HEK293T (cell line): ENCODE results near the gene DENND2A.
"Not testable (repeated sequence)": the region's sequence is repeated elsewhere in the genome, so short reads cannot be mapped to it uniquely, and the experiment has no call there.

ENCODE experiments used
- CTCF ChIA-PET: fragments of 350-600 bp; formaldehyde crosslinking; extraction: SDS; loops from one replicate; lab custom pipeline; 2021; ENCODE audit warnings: antibody characterized with exemption, inconsistent platforms; lab: Yijun Ruan, JAX
- POLR2A ChIA-PET: fragments of 350-600 bp; formaldehyde crosslinking; extraction: SDS; loops from one replicate; lab custom pipeline; 2020; ENCODE audit warnings: antibody characterized with exemption, inconsistent platforms; lab: Yijun Ruan, JAX
- DNase-seq: peaks from one replicate; pipeline ENCODE4 v3.0.0; 2012; ENCODE audit warnings: mixed read lengths; ENCODE audit errors: extremely low spot score
- ARNT ChIP-seq: fragments of 450-650 bp; IDR thresholded peaks from 2 replicates; pipeline ENCODE4 v1.6.1; 2017; ENCODE audit warnings: mild to moderate bottlenecking
- BHLHE40 ChIP-seq: fragments of 450-650 bp; IDR thresholded peaks from 2 replicates; pipeline ENCODE4 v1.6.1; 2016; ENCODE audit warnings: mild to moderate bottlenecking, moderate library complexity, borderline replicate concordance
- CTBP1 ChIP-seq: fragments of 450-650 bp; IDR thresholded peaks from 2 replicates; pipeline ENCODE4 v1.6.1; 2016; ENCODE audit warnings: borderline replicate concordance
- ELF4 ChIP-seq: fragments of 450-650 bp; IDR thresholded peaks from 2 replicates; pipeline ENCODE4 v1.6.1; 2017; ENCODE audit warnings: antibody characterized with exemption
- FOXA1 ChIP-seq: fragments of 450-650 bp; IDR thresholded peaks from 2 replicates; pipeline ENCODE4 v1.6.1; 2016; ENCODE audit warnings: mild to moderate bottlenecking
- FOXK2 ChIP-seq: fragments of 450-650 bp; IDR thresholded peaks from 2 replicates; pipeline ENCODE4 v1.6.1; 2016; ENCODE audit warnings: mild to moderate bottlenecking
- FOXM1 ChIP-seq: fragments of 450-650 bp; IDR thresholded peaks from 2 replicates; pipeline ENCODE4 v1.6.1; 2017; ENCODE audit warnings: mild to moderate bottlenecking, borderline replicate concordance
- HDGF ChIP-seq: fragments of 450-650 bp; IDR thresholded peaks from 2 replicates; pipeline ENCODE4 v1.6.1; 2017; ENCODE audit warnings: antibody characterized with exemption, borderline replicate concordance
- L3MBTL2 ChIP-seq: fragments of 450-650 bp; conservative IDR thresholded peaks from 2 replicates; pipeline ENCODE4 v1.6.1; 2016; ENCODE audit warnings: mild to moderate bottlenecking
- LEF1 ChIP-seq: fragments of 450-650 bp; IDR thresholded peaks from 2 replicates; pipeline ENCODE4 v1.6.1; 2017; ENCODE audit warnings: mild to moderate bottlenecking, borderline replicate concordance
- NFRKB ChIP-seq: fragments of 450-650 bp; IDR thresholded peaks from 2 replicates; pipeline ENCODE4 v1.6.1; 2016; ENCODE audit warnings: mild to moderate bottlenecking, moderate library complexity
- PKNOX1 ChIP-seq: fragments of 450-650 bp; IDR thresholded peaks from 2 replicates; pipeline ENCODE4 v1.6.1; 2016
- SP1 ChIP-seq: fragments of 450-650 bp; IDR thresholded peaks from 2 replicates; pipeline ENCODE4 v1.6.1; 2017
- SUZ12 ChIP-seq: fragments of 450-650 bp; IDR thresholded peaks from 2 replicates; pipeline ENCODE4 v1.6.1; 2016; ENCODE audit warnings: mild to moderate bottlenecking
- TARDBP ChIP-seq: fragments of 450-650 bp; IDR thresholded peaks from 2 replicates; pipeline ENCODE4 v1.6.1; 2016
- ZNF384 ChIP-seq: fragments of 450-650 bp; IDR thresholded peaks from 2 replicates; pipeline ENCODE4 v1.6.1; 2016

The DENND2A gene

GRCh38 chr7:140679186-140679585 lies 38.6 kb upstream of the DENND2A start:
- POLR2A ChIA-PET = interaction anchor here (1.7 kb wide), 1 partner anchor 19 kb away, joined by 4 read pairs; no protein-coding TSS in a partner anchor
- no peak for DNase-seq
- TF ChIP-seq TARDBP (no peak), SUZ12 (no peak), FOXA1 (no peak), L3MBTL2 (no peak), CTBP1 (no peak), HDGF (no peak), FOXM1 (no peak), FOXK2 (no peak), BHLHE40 (no peak), SP1 (no peak), NFRKB (no peak), LEF1 (no peak), ELF4 (no peak), ZNF384 (no peak), PKNOX1 (no peak)
- CTCF ChIA-PET = no interaction called here

GRCh38 chr7:140678816-140679130 lies 38.2 kb upstream of the DENND2A start:
- DNase-seq = no peak
- ChIA-PET CTCF (no interaction called here), POLR2A (no interaction called here)
- TF ChIP-seq ZNF384 = no peak
- TF ChIP-seq SUZ12 = no peak
- TF ChIP-seq FOXA1 = no peak
- no peak for TF ChIP-seq HDGF
- TF ChIP-seq TARDBP = no peak
- TF ChIP-seq CTBP1 = no peak
- no peak for TF ChIP-seq PKNOX1
- TF ChIP-seq SP1 = no peak
- no peak for TF ChIP-seq BHLHE40
- no peak for TF ChIP-seq ARNT
- no peak for TF ChIP-seq FOXM1
- TF ChIP-seq ELF4 = no peak
- no peak for TF ChIP-seq LEF1
- TF ChIP-seq L3MBTL2 = no peak
- TF ChIP-seq NFRKB = no peak
- no peak for TF ChIP-seq FOXK2

- ChIA-PET CTCF (no interaction called here), POLR2A (no interaction called here)
- TF ChIP-seq ARNT = no peak
- no peak for TF ChIP-seq ZNF384
- TF ChIP-seq L3MBTL2 = no peak
- TF ChIP-seq FOXK2 = no peak
- TF ChIP-seq FOXM1 = no peak
- no peak for TF ChIP-seq NFRKB
- TF ChIP-seq BHLHE40 = no peak
- no peak for TF ChIP-seq ELF4
- no peak for TF ChIP-seq CTBP1
- no peak for DNase-seq
Measured at GRCh38 chr7:140678081-140678815, 37.6 kb upstream of the DENND2A start.

- ChIA-PET POLR2A (no interaction called here), CTCF (no interaction called here)
- DNase-seq = no peak
- TF ChIP-seq ARNT (no peak), SP1 (no peak), HDGF (no peak), ZNF384 (no peak), PKNOX1 (no peak), NFRKB (no peak)
Measured at GRCh38 chr7:140677496-140677895, 36.9 kb upstream of the DENND2A start.

GRCh38 chr7:140676956-140677355 lies 36.3 kb upstream of the DENND2A start:
- POLR2A ChIA-PET, DNase-seq, CTCF ChIA-PET: not testable (repeated sequence)

GRCh38 chr7:140676306-140676705 lies 35.7 kb upstream of the DENND2A start:
- no peak for DNase-seq
- POLR2A ChIA-PET = interaction anchor here (3.2 kb wide), 1 partner anchor 10 kb away, joined by 9 read pairs; no protein-coding TSS in a partner anchor
- CTCF ChIA-PET = interaction anchor here (2.8 kb wide), 1 partner anchor 135 kb away, joined by 11 read pairs; no protein-coding TSS in a partner anchor
- no peak for TF ChIP-seq PKNOX1
- no peak for TF ChIP-seq CTBP1
- TF ChIP-seq FOXM1 = no peak
- TF ChIP-seq LEF1 = no peak
- TF ChIP-seq ARNT = no peak
- no peak for TF ChIP-seq TARDBP
- no peak for TF ChIP-seq FOXA1
- no peak for TF ChIP-seq HDGF
- no peak for TF ChIP-seq FOXK2
- no peak for TF ChIP-seq ELF4
- no peak for TF ChIP-seq L3MBTL2
